GM23338 (cell line): ENCODE measurements around the gene ACSF3. TPM values are rescaled to one million over a fixed set of nuclear protein-coding genes. Genes with fewer than 3 reads are reported as not detected.

Source experiments
- ATAC-seq: fragments of 200-7000 bp; cut with Tn5 transposase; 3 replicates; pipeline ENCODE4 v1.9.1; 2020
- DNase-seq: peaks from one replicate; pipeline ENCODE4 v3.0.0-alpha.2; 2015; ENCODE audit warnings: low spot score
- H2AFZ ChIP-seq: fragments of 200-600 bp; sonication (generic); 2 replicates; pipeline ENCODE4 v1.8.0; 2016; ENCODE audit warnings: antibody characterized with exemption, mild to moderate bottlenecking, moderate library complexity
- H3F3A ChIP-seq: fragments of 200-600 bp; sonication (generic); replicated peaks from 2 replicates; pipeline ENCODE4 v1.8.0; 2017; ENCODE audit warnings: antibody characterized with exemption, mixed run types, low read depth
- H3K27ac ChIP-seq: fragments of 200-600 bp; sonication (generic); 2 replicates; pipeline ENCODE4 v1.6.1; 2016; ENCODE audit warnings: low read depth
- H3K27me3 ChIP-seq: fragments of 200-600 bp; sonication (generic); 2 replicates; pipeline ENCODE4 v1.8.0; 2016; ENCODE audit warnings: mild to moderate bottlenecking, mixed run types, moderate library complexity; ENCODE audit not compliant: insufficient read depth
- H3K36me3 ChIP-seq: fragments of 200-600 bp; sonication (generic); 2 replicates; pipeline ENCODE4 v1.8.0; 2016; ENCODE audit warnings: mild to moderate bottlenecking; ENCODE audit not compliant: insufficient read depth
- H3K4me1 ChIP-seq: fragments of 200-600 bp; sonication (generic); 2 replicates; pipeline ENCODE4 v1.8.0; 2016; ENCODE audit warnings: mild to moderate bottlenecking, moderate library complexity; ENCODE audit not compliant: insufficient read depth
- H3K4me2 ChIP-seq: fragments of 200-600 bp; sonication (generic); 2 replicates; pipeline ENCODE4 v1.7.1; 2017; ENCODE audit warnings: mixed run types
- H3K4me3 ChIP-seq: fragments of 200-600 bp; sonication (generic); 2 replicates; pipeline ENCODE4 v1.6.1; 2016; ENCODE audit warnings: mixed run types
- H3K79me2 ChIP-seq: fragments of 200-600 bp; sonication (generic); replicated peaks from 2 replicates; pipeline ENCODE4 v1.8.0; 2017; ENCODE audit warnings: mild to moderate bottlenecking; ENCODE audit not compliant: insufficient read depth
- H3K9me2 ChIP-seq: fragments of 200-600 bp; sonication (generic); 2 replicates; pipeline ENCODE4 v1.8.0; 2017; ENCODE audit not compliant: insufficient read depth
- H4K20me1 ChIP-seq: fragments of 200-600 bp; sonication (generic); replicated peaks from 2 replicates; pipeline ENCODE4 v1.8.0; 2017; ENCODE audit warnings: mild to moderate bottlenecking; ENCODE audit not compliant: insufficient read depth
- H3K27ac Mint-ChIP-seq: 2 replicates; pipeline ENCODE4 v1.8.0; 2020; ENCODE audit warnings: inconsistent platforms, mild to moderate bottlenecking, moderate library complexity, mixed read lengths
- H3K27me3 Mint-ChIP-seq: 3 replicates; pipeline ENCODE4 v1.8.0; 2022; ENCODE audit warnings: low read depth, mild to moderate bottlenecking, moderate library complexity, mixed read lengths, inconsistent platforms; ENCODE audit not compliant: insufficient read depth, poor library complexity
- H3K36me3 Mint-ChIP-seq: 3 replicates; pipeline ENCODE4 v1.8.0; 2021; ENCODE audit warnings: low read depth, mild to moderate bottlenecking, inconsistent platforms, moderate library complexity, mixed read lengths
- H3K4me1 Mint-ChIP-seq: 3 replicates; pipeline ENCODE4 v1.8.0; 2020; ENCODE audit warnings: mild to moderate bottlenecking, inconsistent platforms, mixed read lengths
- H3K4me3 Mint-ChIP-seq: 3 replicates; pipeline ENCODE4 v1.8.0; 2021; ENCODE audit warnings: moderate library complexity, mild to moderate bottlenecking, inconsistent platforms, mixed read lengths
- H3K9me3 Mint-ChIP-seq: 3 replicates; pipeline ENCODE4 v1.8.0; 2020; ENCODE audit warnings: moderate library complexity, mild to moderate bottlenecking, inconsistent platforms, mixed read lengths
- CREB1 ChIP-seq: fragments of 250-450 bp; sonication (Bioruptor Pico); IDR thresholded peaks from 2 replicates; pipeline ENCODE4 v1.5.0; 2020; ENCODE audit warnings: low read depth, mild to moderate bottlenecking, moderate library complexity
- EZH2 ChIP-seq: fragments of 200-600 bp; sonication (generic); IDR thresholded peaks from one replicate; pipeline ENCODE4 v1.8.0; 2017; ENCODE audit warnings: antibody characterized with exemption, mild to moderate bottlenecking, low read depth; ENCODE audit not compliant: unreplicated experiment
- EZH2phosphoT487 ChIP-seq: fragments of 200-600 bp; sonication (generic); IDR thresholded peaks from one replicate; pipeline ENCODE4 v1.8.1; 2018; ENCODE audit warnings: antibody characterized with exemption; ENCODE audit not compliant: unreplicated experiment
- JUNB ChIP-seq: IDR thresholded peaks from one replicate; pipeline ENCODE4 v1.6.1; 2016; ENCODE audit warnings: antibody characterized with exemption; ENCODE audit not compliant: unreplicated experiment
- NANOG ChIP-seq: IDR thresholded peaks from 2 replicates; pipeline ENCODE4 v1.6.1; 2016; ENCODE audit warnings: antibody characterized with exemption, borderline replicate concordance
- POLR2AphosphoS5 ChIP-seq: IDR thresholded peaks from 2 replicates; pipeline ENCODE4 v1.6.1; 2016; ENCODE audit warnings: antibody characterized with exemption, low read depth
- STAT1 ChIP-seq: IDR thresholded peaks from one replicate; pipeline ENCODE4 v1.6.1; 2016; ENCODE audit warnings: antibody characterized with exemption; ENCODE audit not compliant: unreplicated experiment
- ZNF114 ChIP-seq: fragments of 250-450 bp; sonication (Bioruptor Pico); IDR thresholded peaks from 2 replicates; pipeline ENCODE4 v1.5.0; 2020; ENCODE audit warnings: mild to moderate bottlenecking, moderate library complexity
- ZNF331 ChIP-seq: fragments of 250-450 bp; sonication (Bioruptor Pico); IDR thresholded peaks from 2 replicates; pipeline ENCODE4 v1.5.0; 2020; ENCODE audit warnings: low read depth, mild to moderate bottlenecking, moderate library complexity
- polyA plus RNA-seq: library from polyadenylated mRNA; unstranded; fragments of >200 nt; fragmentation: Nextera tagmentation; extraction: Ambion mirVana; gene quantifications from 2 replicates; pipeline ENCODE4 v1.2.1, GENCODE V29; 2016
- total RNA-seq: library from RNA; depleted of rRNA; stranded (reverse); fragments of >200 nt; shearing (Covaris generic); gene quantifications from 2 replicates; pipeline ENCODE4 v1.2.3, GENCODE V29; 2014
- TF ChIP-seq, protein P1 (sequence below), 2 experiments: fragments of 200-600 bp in 1 of 2; sonication (generic) in 1 of 2; conservative IDR thresholded peaks; 2 replicates each; pipeline versions ENCODE4 v1.5.1 to v1.6.1; 2016 to 2017; ENCODE audit warnings: antibody characterized with exemption in 2 of 2, low read depth in 2 of 2, mild to moderate bottlenecking in 2 of 2, moderate library complexity in 1 of 2
- TF ChIP-seq, protein P2 (sequence below): IDR thresholded peaks from 2 replicates; pipeline ENCODE4 v1.6.1; 2016; ENCODE audit warnings: antibody characterized with exemption
- TF ChIP-seq, protein P3 (sequence below): fragments of 250-450 bp; sonication (Bioruptor Pico); IDR thresholded peaks from 2 replicates; pipeline ENCODE4 v1.5.0; 2020; ENCODE audit warnings: mild to moderate bottlenecking, moderate library complexity
- TF ChIP-seq, protein P4 (sequence below): IDR thresholded peaks from one replicate; pipeline ENCODE4 v1.6.1; 2018; ENCODE audit warnings: antibody characterized with exemption; ENCODE audit not compliant: unreplicated experiment

The ACSF3 gene
- total and polyA plus RNA-seq, 2 experiments from 2014 or later, result 12.8 to 23.1 TPM

DNA sequence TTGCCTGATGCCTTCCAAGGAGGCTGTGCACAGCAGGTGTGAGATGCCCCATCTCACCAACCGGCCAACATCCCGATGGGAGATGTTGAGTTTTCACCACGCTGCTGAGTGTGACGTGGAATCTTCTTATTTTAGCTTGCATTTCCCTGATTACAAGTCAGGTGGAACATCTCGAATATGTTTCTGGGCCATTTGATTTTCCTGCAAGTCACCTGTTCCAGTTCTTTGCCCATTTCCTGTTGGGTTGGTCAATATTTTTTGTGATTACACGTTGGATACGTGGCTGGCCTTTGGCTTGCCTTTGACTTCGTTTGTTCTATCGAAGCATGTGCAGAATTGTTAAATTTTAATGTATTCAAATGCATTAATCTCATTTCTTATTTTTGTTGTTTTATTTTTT lies 69.6 kb downstream of the ACSF3 start:
- DNase-seq (no peak), ATAC-seq (no peak)
- no peaks in the 10 kb centered on the region; the same call in 2 of the 3 replicates for H3K36me3 Mint-ChIP-seq
- H3K27ac ChIP-seq, result no peak overlapping the region
- H3K79me2 ChIP-seq, result no peaks in the 10 kb centered on the region
- peaks cover 7% of the 10 kb centered on the region for H3F3A ChIP-seq
- H3K9me3 Mint-ChIP-seq, result peaks cover 11% of the 10 kb centered on the region
- H3K4me3 Mint-ChIP-seq, result no peak overlapping the region
- H3K4me2 ChIP-seq, result no peak overlapping the region
- H3K27me3 ChIP-seq, result no peaks in the 10 kb centered on the region
- H3K4me3 ChIP-seq, result no peak overlapping the region
- peaks cover 5% of the 10 kb centered on the region for H3K27me3 Mint-ChIP-seq
- no peak overlapping the region for H3K27ac Mint-ChIP-seq
- H3K4me1 Mint-ChIP-seq, result peaks cover 3% of the 10 kb centered on the region; the same call in 1 of the 3 replicates
- no peaks in the 10 kb centered on the region; the same call in 1 of the 2 replicates for H4K20me1 ChIP-seq
- 0 out of 2 replicates have a peak, but pooled peaks cover 3% of the 10 kb centered on the region for H3K9me2 ChIP-seq
- no peaks in the 10 kb centered on the region for H3K4me1 ChIP-seq
- H3K36me3 ChIP-seq, result no peaks in the 10 kb centered on the region
- no peak overlapping the region for H2AFZ ChIP-seq
- TF ChIP-seq EZH2 (no peak), EZH2phosphoT487 (no peak), CREB1 (CRISPR knock-in tag) (no peak), STAT1 (no peak), POLR2AphosphoS5 (no peak), ZNF331 (CRISPR knock-in tag) (no peak), JUNB (no peak), ZNF114 (no peak), NANOG (no peak)
- TF ChIP-seq, protein P1, sequence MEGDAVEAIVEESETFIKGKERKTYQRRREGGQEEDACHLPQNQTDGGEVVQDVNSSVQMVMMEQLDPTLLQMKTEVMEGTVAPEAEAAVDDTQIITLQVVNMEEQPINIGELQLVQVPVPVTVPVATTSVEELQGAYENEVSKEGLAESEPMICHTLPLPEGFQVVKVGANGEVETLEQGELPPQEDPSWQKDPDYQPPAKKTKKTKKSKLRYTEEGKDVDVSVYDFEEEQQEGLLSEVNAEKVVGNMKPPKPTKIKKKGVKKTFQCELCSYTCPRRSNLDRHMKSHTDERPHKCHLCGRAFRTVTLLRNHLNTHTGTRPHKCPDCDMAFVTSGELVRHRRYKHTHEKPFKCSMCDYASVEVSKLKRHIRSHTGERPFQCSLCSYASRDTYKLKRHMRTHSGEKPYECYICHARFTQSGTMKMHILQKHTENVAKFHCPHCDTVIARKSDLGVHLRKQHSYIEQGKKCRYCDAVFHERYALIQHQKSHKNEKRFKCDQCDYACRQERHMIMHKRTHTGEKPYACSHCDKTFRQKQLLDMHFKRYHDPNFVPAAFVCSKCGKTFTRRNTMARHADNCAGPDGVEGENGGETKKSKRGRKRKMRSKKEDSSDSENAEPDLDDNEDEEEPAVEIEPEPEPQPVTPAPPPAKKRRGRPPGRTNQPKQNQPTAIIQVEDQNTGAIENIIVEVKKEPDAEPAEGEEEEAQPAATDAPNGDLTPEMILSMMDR (conservative IDR thresholded peaks at IDR 0.05; ENCODE audit: low read depth in 2 of 2), result no peak
- TF ChIP-seq, protein P2, sequence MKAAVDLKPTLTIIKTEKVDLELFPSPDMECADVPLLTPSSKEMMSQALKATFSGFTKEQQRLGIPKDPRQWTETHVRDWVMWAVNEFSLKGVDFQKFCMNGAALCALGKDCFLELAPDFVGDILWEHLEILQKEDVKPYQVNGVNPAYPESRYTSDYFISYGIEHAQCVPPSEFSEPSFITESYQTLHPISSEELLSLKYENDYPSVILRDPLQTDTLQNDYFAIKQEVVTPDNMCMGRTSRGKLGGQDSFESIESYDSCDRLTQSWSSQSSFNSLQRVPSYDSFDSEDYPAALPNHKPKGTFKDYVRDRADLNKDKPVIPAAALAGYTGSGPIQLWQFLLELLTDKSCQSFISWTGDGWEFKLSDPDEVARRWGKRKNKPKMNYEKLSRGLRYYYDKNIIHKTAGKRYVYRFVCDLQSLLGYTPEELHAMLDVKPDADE, result no peak
- TF ChIP-seq, protein P3, sequence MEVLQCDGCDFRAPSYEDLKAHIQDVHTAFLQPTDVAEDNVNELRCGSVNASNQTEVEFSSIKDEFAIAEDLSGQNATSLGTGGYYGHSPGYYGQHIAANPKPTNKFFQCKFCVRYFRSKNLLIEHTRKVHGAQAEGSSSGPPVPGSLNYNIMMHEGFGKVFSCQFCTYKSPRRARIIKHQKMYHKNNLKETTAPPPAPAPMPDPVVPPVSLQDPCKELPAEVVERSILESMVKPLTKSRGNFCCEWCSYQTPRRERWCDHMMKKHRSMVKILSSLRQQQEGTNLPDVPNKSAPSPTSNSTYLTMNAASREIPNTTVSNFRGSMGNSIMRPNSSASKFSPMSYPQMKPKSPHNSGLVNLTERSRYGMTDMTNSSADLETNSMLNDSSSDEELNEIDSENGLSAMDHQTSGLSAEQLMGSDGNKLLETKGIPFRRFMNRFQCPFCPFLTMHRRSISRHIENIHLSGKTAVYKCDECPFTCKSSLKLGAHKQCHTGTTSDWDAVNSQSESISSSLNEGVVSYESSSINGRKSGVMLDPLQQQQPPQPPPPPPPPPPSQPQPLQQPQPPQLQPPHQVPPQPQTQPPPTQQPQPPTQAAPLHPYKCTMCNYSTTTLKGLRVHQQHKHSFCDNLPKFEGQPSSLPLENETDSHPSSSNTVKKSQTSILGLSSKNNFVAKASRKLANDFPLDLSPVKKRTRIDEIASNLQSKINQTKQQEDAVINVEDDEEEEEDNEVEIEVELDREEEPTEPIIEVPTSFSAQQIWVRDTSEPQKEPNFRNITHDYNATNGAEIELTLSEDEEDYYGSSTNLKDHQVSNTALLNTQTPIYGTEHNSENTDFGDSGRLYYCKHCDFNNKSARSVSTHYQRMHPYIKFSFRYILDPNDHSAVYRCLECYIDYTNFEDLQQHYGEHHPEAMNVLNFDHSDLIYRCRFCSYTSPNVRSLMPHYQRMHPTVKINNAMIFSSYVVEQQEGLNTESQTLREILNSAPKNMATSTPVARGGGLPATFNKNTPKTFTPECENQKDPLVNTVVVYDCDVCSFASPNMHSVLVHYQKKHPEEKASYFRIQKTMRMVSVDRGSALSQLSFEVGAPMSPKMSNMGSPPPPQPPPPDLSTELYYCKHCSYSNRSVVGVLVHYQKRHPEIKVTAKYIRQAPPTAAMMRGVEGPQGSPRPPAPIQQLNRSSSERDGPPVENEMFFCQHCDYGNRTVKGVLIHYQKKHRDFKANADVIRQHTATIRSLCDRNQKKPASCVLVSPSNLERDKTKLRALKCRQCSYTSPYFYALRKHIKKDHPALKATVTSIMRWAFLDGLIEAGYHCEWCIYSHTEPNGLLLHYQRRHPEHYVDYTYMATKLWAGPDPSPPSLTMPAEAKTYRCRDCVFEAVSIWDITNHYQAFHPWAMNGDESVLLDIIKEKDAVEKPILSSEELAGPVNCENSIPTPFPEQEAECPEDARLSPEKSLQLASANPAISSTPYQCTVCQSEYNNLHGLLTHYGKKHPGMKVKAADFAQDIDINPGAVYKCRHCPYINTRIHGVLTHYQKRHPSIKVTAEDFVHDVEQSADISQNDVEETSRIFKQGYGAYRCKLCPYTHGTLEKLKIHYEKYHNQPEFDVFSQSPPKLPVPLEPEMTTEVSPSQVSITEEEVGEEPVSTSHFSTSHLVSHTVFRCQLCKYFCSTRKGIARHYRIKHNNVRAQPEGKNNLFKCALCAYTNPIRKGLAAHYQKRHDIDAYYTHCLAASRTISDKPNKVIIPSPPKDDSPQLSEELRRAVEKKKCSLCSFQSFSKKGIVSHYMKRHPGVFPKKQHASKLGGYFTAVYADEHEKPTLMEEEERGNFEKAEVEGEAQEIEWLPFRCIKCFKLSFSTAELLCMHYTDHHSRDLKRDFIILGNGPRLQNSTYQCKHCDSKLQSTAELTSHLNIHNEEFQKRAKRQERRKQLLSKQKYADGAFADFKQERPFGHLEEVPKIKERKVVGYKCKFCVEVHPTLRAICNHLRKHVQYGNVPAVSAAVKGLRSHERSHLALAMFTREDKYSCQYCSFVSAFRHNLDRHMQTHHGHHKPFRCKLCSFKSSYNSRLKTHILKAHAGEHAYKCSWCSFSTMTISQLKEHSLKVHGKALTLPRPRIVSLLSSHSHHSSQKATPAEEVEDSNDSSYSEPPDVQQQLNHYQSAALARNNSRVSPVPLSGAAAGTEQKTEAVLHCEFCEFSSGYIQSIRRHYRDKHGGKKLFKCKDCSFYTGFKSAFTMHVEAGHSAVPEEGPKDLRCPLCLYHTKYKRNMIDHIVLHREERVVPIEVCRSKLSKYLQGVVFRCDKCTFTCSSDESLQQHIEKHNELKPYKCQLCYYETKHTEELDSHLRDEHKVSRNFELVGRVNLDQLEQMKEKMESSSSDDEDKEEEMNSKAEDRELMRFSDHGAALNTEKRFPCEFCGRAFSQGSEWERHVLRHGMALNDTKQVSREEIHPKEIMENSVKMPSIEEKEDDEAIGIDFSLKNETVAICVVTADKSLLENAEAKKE (CRISPR knock-in tag), result no peak
- TF ChIP-seq, protein P4, sequence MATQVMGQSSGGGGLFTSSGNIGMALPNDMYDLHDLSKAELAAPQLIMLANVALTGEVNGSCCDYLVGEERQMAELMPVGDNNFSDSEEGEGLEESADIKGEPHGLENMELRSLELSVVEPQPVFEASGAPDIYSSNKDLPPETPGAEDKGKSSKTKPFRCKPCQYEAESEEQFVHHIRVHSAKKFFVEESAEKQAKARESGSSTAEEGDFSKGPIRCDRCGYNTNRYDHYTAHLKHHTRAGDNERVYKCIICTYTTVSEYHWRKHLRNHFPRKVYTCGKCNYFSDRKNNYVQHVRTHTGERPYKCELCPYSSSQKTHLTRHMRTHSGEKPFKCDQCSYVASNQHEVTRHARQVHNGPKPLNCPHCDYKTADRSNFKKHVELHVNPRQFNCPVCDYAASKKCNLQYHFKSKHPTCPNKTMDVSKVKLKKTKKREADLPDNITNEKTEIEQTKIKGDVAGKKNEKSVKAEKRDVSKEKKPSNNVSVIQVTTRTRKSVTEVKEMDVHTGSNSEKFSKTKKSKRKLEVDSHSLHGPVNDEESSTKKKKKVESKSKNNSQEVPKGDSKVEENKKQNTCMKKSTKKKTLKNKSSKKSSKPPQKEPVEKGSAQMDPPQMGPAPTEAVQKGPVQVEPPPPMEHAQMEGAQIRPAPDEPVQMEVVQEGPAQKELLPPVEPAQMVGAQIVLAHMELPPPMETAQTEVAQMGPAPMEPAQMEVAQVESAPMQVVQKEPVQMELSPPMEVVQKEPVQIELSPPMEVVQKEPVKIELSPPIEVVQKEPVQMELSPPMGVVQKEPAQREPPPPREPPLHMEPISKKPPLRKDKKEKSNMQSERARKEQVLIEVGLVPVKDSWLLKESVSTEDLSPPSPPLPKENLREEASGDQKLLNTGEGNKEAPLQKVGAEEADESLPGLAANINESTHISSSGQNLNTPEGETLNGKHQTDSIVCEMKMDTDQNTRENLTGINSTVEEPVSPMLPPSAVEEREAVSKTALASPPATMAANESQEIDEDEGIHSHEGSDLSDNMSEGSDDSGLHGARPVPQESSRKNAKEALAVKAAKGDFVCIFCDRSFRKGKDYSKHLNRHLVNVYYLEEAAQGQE, result no peak
